ENCODE measurements around the gene RAP1GAP2. TPM values are rescaled to one million over a fixed set of nuclear protein-coding genes. Genes with fewer than 3 reads are reported as not detected.

The RAP1GAP2 gene
- polyA plus RNA-seq, 1 of the 3 experiments (the other 2 are of a cell fraction) = 22.0 TPM

DNA sequence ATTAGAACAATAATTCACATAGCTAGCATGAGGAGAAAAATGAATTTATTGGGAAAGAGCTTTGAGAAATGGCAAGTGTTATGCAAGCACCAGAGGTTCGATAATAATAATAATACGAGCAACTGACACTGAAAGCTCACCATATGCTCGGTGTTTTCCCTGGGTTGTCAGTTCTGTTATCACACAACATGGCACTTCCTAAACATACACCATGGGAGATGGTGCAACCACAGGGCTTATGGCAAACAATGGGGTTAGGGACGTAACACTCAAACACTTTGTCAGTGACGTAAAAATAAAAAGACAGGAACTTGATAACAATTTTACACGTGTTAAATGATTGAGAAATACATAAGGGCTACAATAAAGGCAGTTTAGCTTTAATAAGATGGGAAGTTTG, 243.5 kb downstream of the RAP1GAP2 start (continued):
- TF ChIP-seq NFIC (IDR thresholded peaks at IDR 0.05; ENCODE audit: borderline replicate concordance) (no peak), ELF1 (IDR thresholded peaks at IDR 0.05) (no peak), GABPA (IDR thresholded peaks at IDR 0.05; ENCODE audit: low read depth) (no peak), RAD21 (IDR thresholded peaks at IDR 0.05; ENCODE audit: low read length) (no peak), CHD2 (IDR thresholded peaks at IDR 0.05; ENCODE audit: low read length, partially characterized antibody) (no peak), EP300 (IDR thresholded peaks at IDR 0.05; ENCODE audit: borderline replicate concordance in 1 of 2, low read depth in 1 of 2, low read length in 1 of 2) (no peak)
- TF ChIP-seq, protein P1, sequence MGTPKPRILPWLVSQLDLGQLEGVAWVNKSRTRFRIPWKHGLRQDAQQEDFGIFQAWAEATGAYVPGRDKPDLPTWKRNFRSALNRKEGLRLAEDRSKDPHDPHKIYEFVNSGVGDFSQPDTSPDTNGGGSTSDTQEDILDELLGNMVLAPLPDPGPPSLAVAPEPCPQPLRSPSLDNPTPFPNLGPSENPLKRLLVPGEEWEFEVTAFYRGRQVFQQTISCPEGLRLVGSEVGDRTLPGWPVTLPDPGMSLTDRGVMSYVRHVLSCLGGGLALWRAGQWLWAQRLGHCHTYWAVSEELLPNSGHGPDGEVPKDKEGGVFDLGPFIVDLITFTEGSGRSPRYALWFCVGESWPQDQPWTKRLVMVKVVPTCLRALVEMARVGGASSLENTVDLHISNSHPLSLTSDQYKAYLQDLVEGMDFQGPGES (IDR thresholded peaks at IDR 0.05; ENCODE audit: low read depth, low read length) = no peak
- TF ChIP-seq, protein P2, sequence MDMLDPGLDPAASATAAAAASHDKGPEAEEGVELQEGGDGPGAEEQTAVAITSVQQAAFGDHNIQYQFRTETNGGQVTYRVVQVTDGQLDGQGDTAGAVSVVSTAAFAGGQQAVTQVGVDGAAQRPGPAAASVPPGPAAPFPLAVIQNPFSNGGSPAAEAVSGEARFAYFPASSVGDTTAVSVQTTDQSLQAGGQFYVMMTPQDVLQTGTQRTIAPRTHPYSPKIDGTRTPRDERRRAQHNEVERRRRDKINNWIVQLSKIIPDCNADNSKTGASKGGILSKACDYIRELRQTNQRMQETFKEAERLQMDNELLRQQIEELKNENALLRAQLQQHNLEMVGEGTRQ (IDR thresholded peaks at IDR 0.05; ENCODE audit: borderline replicate concordance, low read depth, low read length) = no peak

DNA sequence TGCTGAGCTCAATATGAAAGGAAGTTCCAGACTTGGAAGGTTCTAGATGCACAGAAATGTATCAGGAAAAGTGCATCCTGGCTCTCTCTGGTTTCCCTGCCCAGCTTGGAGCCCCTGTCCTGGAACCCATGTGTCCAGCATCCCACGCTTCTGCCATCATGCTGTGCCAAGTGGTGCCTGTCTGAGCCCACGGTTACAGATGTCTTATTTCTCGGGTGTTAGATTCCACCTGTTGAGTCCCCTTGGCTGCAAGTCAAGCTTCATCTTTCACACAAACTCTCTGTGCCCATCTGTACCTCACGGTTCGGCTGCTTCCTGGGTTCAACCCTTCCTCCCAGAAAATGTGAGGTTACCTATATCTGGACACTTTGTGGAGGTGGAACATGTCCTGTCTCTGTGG, 244.6 kb downstream of the RAP1GAP2 start:
- Histone ChIP-seq H3K4me3 (ENCODE audit: low read depth in 2 of 2, low read length in 1 of 2) (no peak overlapping the region), H3K79me2 (ENCODE audit: insufficient read depth) (no peaks in the 10 kb centered on the region), H3K27me3 (ENCODE audit: insufficient read depth) (no peaks in the 10 kb centered on the region), H3K9ac (no peak overlapping the region), H4K20me1 (ENCODE audit: insufficient read depth) (no peaks in the 10 kb centered on the region), H3K27ac (ENCODE audit: low read depth in 2 of 2, low read length in 1 of 2) (no peak overlapping the region), H3K36me3 (replicated peaks in 1 of 2; ENCODE audit: control insufficient read depth in 1 of 2, insufficient read depth in 2 of 2, low read length in 1 of 2) (no peaks in the 10 kb centered on the region), H3K4me1 (ENCODE audit: control insufficient read depth in 1 of 2, insufficient read depth in 2 of 2, low read depth in 1 of 2, low read length in 1 of 2) (no peaks in the 10 kb centered on the region), H3K9me3 (no peaks in the 10 kb centered on the region), H2AFZ (ENCODE audit: low read depth) (no peak overlapping the region), H3K9me2 (no peaks in the 10 kb centered on the region), H3K4me2 (no peak overlapping the region), H3F3A (replicated peaks; ENCODE audit: insufficient read depth) (no peaks in the 10 kb centered on the region)
- CTCF ChIA-PET = interaction anchor here (0.9 to 2.1 kb wide), 5 partner anchors 8 to 215 kb away, joined by 3 to 18 read pairs (median 4); no protein-coding TSS in a partner anchor
- WGBS (ENCODE audit: low lambda C conversion rate) = 26% methylated on average over 5 of the region's 5 CpGs
- DNase-seq = no peak
- POLR2A ChIA-PET = interaction anchor here (2.0 kb wide), 1 partner anchor 8 kb away, joined by 5 read pairs; no protein-coding TSS in a partner anchor
- TF ChIP-seq FOXM1 (IDR thresholded peaks at IDR 0.05; ENCODE audit: low read depth) (no peak), TCF12 (IDR thresholded peaks at IDR 0.05) (no peak), SMC3 (IDR thresholded peaks at IDR 0.05; ENCODE audit: low read depth, low read length) (no peak), RXRA (IDR thresholded peaks at IDR 0.05; ENCODE audit: borderline replicate concordance, low read depth) (no peak), CHD2 (IDR thresholded peaks at IDR 0.05; ENCODE audit: low read length, partially characterized antibody) (no peak), YY1 (IDR thresholded peaks at IDR 0.05; ENCODE audit: low read depth) (no peak)

DNA sequence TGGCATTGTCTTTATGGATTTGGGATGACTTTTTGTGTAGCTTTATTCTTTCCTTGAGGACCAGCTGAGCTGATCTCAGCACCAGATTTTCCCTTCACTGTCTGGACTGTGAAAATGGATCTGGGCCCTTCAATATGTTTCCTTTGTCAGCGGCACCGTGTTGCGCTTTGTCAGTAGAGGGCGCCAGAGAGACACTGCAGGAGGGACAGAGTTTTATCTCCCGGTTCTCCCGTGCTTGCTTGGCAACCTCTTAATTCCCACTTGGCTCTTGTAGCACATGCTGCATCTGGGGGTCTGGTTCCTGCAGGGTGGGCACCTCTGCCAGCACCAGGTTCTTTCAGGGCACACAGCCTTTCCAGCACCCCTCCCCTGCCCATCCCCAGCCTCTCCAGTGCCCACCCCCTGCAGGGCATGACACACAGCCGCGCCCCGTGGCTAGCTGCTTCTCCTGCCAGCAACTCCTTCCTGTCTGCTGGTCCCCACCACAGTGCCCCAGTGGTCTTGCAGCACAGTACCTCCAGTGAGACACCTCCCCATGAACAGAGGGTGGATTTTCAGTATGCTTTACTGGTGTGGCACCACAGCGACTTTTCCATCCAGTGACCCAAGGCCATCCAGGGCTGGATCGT, 247.6 kb downstream of the RAP1GAP2 start:
- TF ChIP-seq EZH2phosphoT487 (IDR thresholded peaks at IDR 0.05; ENCODE audit: borderline replicate concordance, low read depth) (no peak), RFX5 (IDR thresholded peaks at IDR 0.05; ENCODE audit: low read length) (no peak), TAF1 (IDR thresholded peaks at IDR 0.05; ENCODE audit: borderline replicate concordance, low read depth, low read length) (no peak)
- TF ChIP-seq, protein P3, sequence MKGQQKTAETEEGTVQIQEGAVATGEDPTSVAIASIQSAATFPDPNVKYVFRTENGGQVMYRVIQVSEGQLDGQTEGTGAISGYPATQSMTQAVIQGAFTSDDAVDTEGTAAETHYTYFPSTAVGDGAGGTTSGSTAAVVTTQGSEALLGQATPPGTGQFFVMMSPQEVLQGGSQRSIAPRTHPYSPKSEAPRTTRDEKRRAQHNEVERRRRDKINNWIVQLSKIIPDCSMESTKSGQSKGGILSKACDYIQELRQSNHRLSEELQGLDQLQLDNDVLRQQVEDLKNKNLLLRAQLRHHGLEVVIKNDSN (IDR thresholded peaks at IDR 0.05; ENCODE audit: borderline replicate concordance, low read depth) = no peak
- TF ChIP-seq, protein P4, sequence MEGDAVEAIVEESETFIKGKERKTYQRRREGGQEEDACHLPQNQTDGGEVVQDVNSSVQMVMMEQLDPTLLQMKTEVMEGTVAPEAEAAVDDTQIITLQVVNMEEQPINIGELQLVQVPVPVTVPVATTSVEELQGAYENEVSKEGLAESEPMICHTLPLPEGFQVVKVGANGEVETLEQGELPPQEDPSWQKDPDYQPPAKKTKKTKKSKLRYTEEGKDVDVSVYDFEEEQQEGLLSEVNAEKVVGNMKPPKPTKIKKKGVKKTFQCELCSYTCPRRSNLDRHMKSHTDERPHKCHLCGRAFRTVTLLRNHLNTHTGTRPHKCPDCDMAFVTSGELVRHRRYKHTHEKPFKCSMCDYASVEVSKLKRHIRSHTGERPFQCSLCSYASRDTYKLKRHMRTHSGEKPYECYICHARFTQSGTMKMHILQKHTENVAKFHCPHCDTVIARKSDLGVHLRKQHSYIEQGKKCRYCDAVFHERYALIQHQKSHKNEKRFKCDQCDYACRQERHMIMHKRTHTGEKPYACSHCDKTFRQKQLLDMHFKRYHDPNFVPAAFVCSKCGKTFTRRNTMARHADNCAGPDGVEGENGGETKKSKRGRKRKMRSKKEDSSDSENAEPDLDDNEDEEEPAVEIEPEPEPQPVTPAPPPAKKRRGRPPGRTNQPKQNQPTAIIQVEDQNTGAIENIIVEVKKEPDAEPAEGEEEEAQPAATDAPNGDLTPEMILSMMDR (IDR thresholded peaks at IDR 0.05) = peak; percentile 38
- TF ChIP-seq, protein P5, sequence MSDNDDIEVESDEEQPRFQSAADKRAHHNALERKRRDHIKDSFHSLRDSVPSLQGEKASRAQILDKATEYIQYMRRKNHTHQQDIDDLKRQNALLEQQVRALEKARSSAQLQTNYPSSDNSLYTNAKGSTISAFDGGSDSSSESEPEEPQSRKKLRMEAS (IDR thresholded peaks at IDR 0.05; ENCODE audit: low read depth) = no peak
- TF ChIP-seq, protein P1 (IDR thresholded peaks at IDR 0.05; ENCODE audit: low read depth, low read length) = no peak
- H3K9me2 ChIP-seq = no peaks in the 10 kb centered on the region
- no peak for DNase-seq
- H3F3A ChIP-seq (replicated peaks; ENCODE audit: insufficient read depth) = peaks cover 3% of the 10 kb centered on the region
- H3K4me2 ChIP-seq = no peak overlapping the region
- H3K36me3 ChIP-seq (replicated peaks in 1 of 2; ENCODE audit: control insufficient read depth in 1 of 2, insufficient read depth in 2 of 2, low read length in 1 of 2) = no peaks in the 10 kb centered on the region
- no peak overlapping the region for H3K27ac ChIP-seq (ENCODE audit: low read depth in 2 of 2, low read length in 1 of 2)
- H3K4me3 ChIP-seq (ENCODE audit: low read depth in 2 of 2, low read length in 1 of 2) = no peak overlapping the region
- CTCF ChIA-PET = interaction anchor here (1.3 kb wide), 1 partner anchor 195 kb away, joined by 4 read pairs; no protein-coding TSS in a partner anchor
- no peak overlapping the region for H2AFZ ChIP-seq (ENCODE audit: low read depth)
- 46% methylated on average over 11 of the region's 11 CpGs for WGBS (ENCODE audit: low lambda C conversion rate)
- no peaks in the 10 kb centered on the region for H3K4me1 ChIP-seq (ENCODE audit: control insufficient read depth in 1 of 2, insufficient read depth in 2 of 2, low read depth in 1 of 2, low read length in 1 of 2)
- no peaks in the 10 kb centered on the region for H4K20me1 ChIP-seq (ENCODE audit: insufficient read depth)
- no peaks in the 10 kb centered on the region for H3K27me3 ChIP-seq (ENCODE audit: insufficient read depth)
- POLR2A ChIA-PET = no interaction called here
- H3K9ac ChIP-seq = no peak overlapping the region
- no peaks in the 10 kb centered on the region for H3K9me3 ChIP-seq
- H3K79me2 ChIP-seq (ENCODE audit: insufficient read depth) = no peaks in the 10 kb centered on the region

Data from SK-N-SH (cell line).